Testis (tissue), 2 donors: Measurements from ENCODE around the gene ZNF385A.

Experiments
- CTCF ChIP-seq, 3 experiments: fragments of 450-650 bp in 2 of 3; fragments of 200-600 bp in 1 of 3; sonication (generic) in 1 of 3; IDR thresholded peaks; one replicate each; pipeline ENCODE4 v1.5.1; 2016 to 2019; ENCODE audit warnings: antibody characterized with exemption in 3 of 3, mild to moderate bottlenecking in 2 of 3, moderate library complexity in 1 of 3
- POLR2A ChIP-seq: fragments of 450-650 bp; IDR thresholded peaks from one replicate; pipeline ENCODE4 v1.6.1; 2017; ENCODE audit warnings: antibody characterized with exemption, mild to moderate bottlenecking, moderate library complexity

GRCh38 chr12:54398995-54399793 lies 14.7 kb upstream of the ZNF385A start:
- TF ChIP-seq CTCF (IDR thresholded peaks at IDR 0.05), result peak; percentile 86 to 97 (median 87)
- no peak for TF ChIP-seq POLR2A
